Neural progenitor cell (in vitro differentiated cells): Measurements from ENCODE around the gene DTWD2.

Experiments used
- CTCF ChIP-seq: fragments of 200-600 bp; sonication (generic); IDR thresholded peaks from 2 replicates; pipeline ENCODE4 v1.5.1; 2017; ENCODE audit warnings: antibody characterized with exemption, mild to moderate bottlenecking
- EZH2 ChIP-seq: fragments of 200-600 bp; sonication (generic); IDR thresholded peaks from 2 replicates; pipeline ENCODE4 v1.6.1; 2017; ENCODE audit warnings: antibody characterized with exemption, mild to moderate bottlenecking, moderate library complexity
- EZH2phosphoT487 ChIP-seq: fragments of 200-600 bp; sonication (generic); IDR thresholded peaks from 2 replicates; pipeline ENCODE4 v1.6.1; 2017; ENCODE audit warnings: antibody characterized with exemption

- TF ChIP-seq CTCF (no peak), EZH2 (no peak), EZH2phosphoT487 (no peak)
Measured at GRCh38 chr5:118984602-118985001, 3.7 kb downstream of the DTWD2 start.
